Spleen (tissue), 7 donors: ENCODE data around the gene NFATC1.

ENCODE experiments used
- CTCF ChIP-seq, 11 experiments: fragments of 200-600 bp in 7 of 11; fragments of 450-650 bp in 4 of 11; sonication (generic) in 4 of 11; IDR thresholded peaks in 8 of 11; conservative IDR thresholded peaks in 3 of 11; 1 replicate in 7 of 11; 2 replicates in 4 of 11; pipeline versions ENCODE4 v1.4.0 to v1.8.0; 2016 to 2021; ENCODE audit warnings: antibody characterized with exemption in 11 of 11, inconsistent platforms in 4 of 11, mild to moderate bottlenecking in 1 of 11
- POLR2A ChIP-seq, 3 donors: fragments of 450-650 bp; IDR thresholded peaks; one replicate each; pipeline ENCODE4 v1.5.1; 2017; ENCODE audit warnings: antibody characterized with exemption in 3 of 3, mild to moderate bottlenecking in 1 of 3
- POLR2AphosphoS5 ChIP-seq, 3 donors: sonication (generic); formaldehyde crosslinking; IDR thresholded peaks; one replicate each; pipeline ENCODE4 v1.5.1; 2017; ENCODE audit warnings: antibody characterized with exemption in 3 of 3
- donor health status: DM: no; HTN: no; CAD: no; lungs with moderate emphysema.
- donor health status: DM: no; HTN: no; CAD: no.
- donor health status: DM: no; HTN: no; CAD: no.

- TF ChIP-seq POLR2A (IDR thresholded peaks at IDR 0.05), result no peak
- TF ChIP-seq CTCF (IDR thresholded peaks at IDR 0.05 in 8 of 11, conservative IDR thresholded peaks at IDR 0.05 in 3 of 11), result no peak
- TF ChIP-seq POLR2AphosphoS5 (IDR thresholded peaks at IDR 0.05), result peak in 1 of 3 donors; percentile 8
Observed at GRCh38 chr18:79529991-79530390, 134.3 kb downstream of the NFATC1 start.
